A673 (cell line): ENCODE data around the gene FLOT2. TPM values are rescaled to one million over a fixed set of nuclear protein-coding genes. Genes with fewer than 3 reads are reported as not detected.

ENCODE experiments used
- microRNA-seq: library from miRNA; unstranded; fragments of <30 nt; microRNA quantifications from one replicate; pipeline ENCODE4 v1.2.0, GENCODE V29; 2021
- total RNA-seq: library from RNA; stranded (reverse); gene quantifications from 2 replicates; pipeline ENCODE4 v1.2.3, GENCODE V29; 2021

FLOT2 gene
- total RNA-seq, 1 experiment from 2014 or later = 79.1 TPM

Small RNA genes within 50 kb of the gene (microRNA-seq; reads per million reads assigned to microRNA genes)
- not detected for gene MIR451B

Other genes starting within 250 kb of the FLOT2 start
- gene SDF2, start 235.8 kb downstream of the FLOT2 start, total RNA-seq = 41.1 and 41.6 TPM in 2 replicates
- gene SUPT6H, start 235.5 kb downstream of the FLOT2 start, total RNA-seq = 103 and 105 TPM in 2 replicates
- gene PROCA1, start 185.8 kb downstream of the FLOT2 start, total RNA-seq = 4.6 and 7.8 TPM in 2 replicates
- 158 and 165 TPM in 2 replicates for gene RAB34, start 179.9 kb downstream of the FLOT2 start, total RNA-seq
- 1,563 and 1,683 TPM in 2 replicates for gene RPL23A, start 177.7 kb downstream of the FLOT2 start, total RNA-seq
- 3.8 and 7.8 TPM in 2 replicates for gene TLCD1, start 171.5 kb downstream of the FLOT2 start, total RNA-seq
- 3.9 and 4.2 TPM in 2 replicates for gene NEK8, start 168.9 kb downstream of the FLOT2 start, total RNA-seq
- gene TRAF4, start 153.7 kb downstream of the FLOT2 start, total RNA-seq = 128 TPM in 2 replicates
- gene FAM222B, start 54.9 kb downstream of the FLOT2 start, total RNA-seq = 27.3 and 31.8 TPM in 2 replicates
- gene ERAL1, start 42.7 kb downstream of the FLOT2 start, total RNA-seq = 80.5 and 85.2 TPM in 2 replicates
- 37.3 and 41.9 TPM in 2 replicates for gene DHRS13, start 5.3 kb upstream of the FLOT2 start, total RNA-seq
- gene PHF12, start 53.8 kb upstream of the FLOT2 start, total RNA-seq = 63.3 and 73.4 TPM in 2 replicates
- 1.5 and 2.6 TPM in 2 replicates for gene SEZ6, start 108.3 kb upstream of the FLOT2 start, total RNA-seq
- gene PIPOX, start 145.4 kb upstream of the FLOT2 start, total RNA-seq = 7.8 and 8.8 TPM in 2 replicates